ENCODE results near the gene DEK. TPM values are rescaled to one million over a fixed set of nuclear protein-coding genes. Genes with fewer than 3 reads are reported as not detected.
"Not testable (repeated sequence)": the region's sequence is repeated elsewhere in the genome, so short reads cannot be mapped to it uniquely, and the experiment has no call there.

The DEK gene
- polyA plus RNA-seq, 3 donors from 2014 or later: 44.0 to 98.5 (median 87.7) TPM

- Mint-ChIP-seq H3K4me1 (no peaks in the 10 kb centered on the region), H3K27me3 (ENCODE audit: low read depth in 3 of 3) (peaks cover 0 to 2% (median 1%) of the 10 kb centered on the region in 3 donors), H3K27ac (no peak overlapping the region), H3K36me3 (peaks cover 20 to 52% (median 33%) of the 10 kb centered on the region in 3 donors), H3K9me3 (no peaks in the 10 kb centered on the region), H3K4me3 (no peak overlapping the region)
- DNase-seq: no peak
Measured at GRCh38 chr6:18218233-18218632, 46.1 kb downstream of the DEK start.

- Mint-ChIP-seq H3K36me3 (peaks cover 31 to 56% (median 39%) of the 10 kb centered on the region in 3 donors), H3K4me1 (no peaks in the 10 kb centered on the region), H3K9me3 (no peaks in the 10 kb centered on the region), H3K27ac (no peak overlapping the region), H3K27me3 (ENCODE audit: low read depth in 3 of 3) (peaks cover 1 to 3% (median 2%) of the 10 kb centered on the region in 3 donors), H3K4me3 (no peak overlapping the region)
- no peak for DNase-seq
Measured at GRCh38 chr6:18216411-18216810, 47.9 kb downstream of the DEK start.

GRCh38 chr6:18215436-18215835 lies 48.9 kb downstream of the DEK start:
- Mint-ChIP-seq H3K27ac (peak overlapping the region in 2 of 6 donors; percentile 30 to 34), H3K36me3 (peaks cover 28 to 54% (median 44%) of the 10 kb centered on the region in 3 donors), H3K4me3 (no peak overlapping the region), H3K9me3 (no peaks in the 10 kb centered on the region), H3K4me1 (no peaks in the 10 kb centered on the region), H3K27me3 (ENCODE audit: low read depth in 3 of 3) (peaks cover 1 to 3% (median 2%) of the 10 kb centered on the region in 3 donors)
- no peak for DNase-seq

GRCh38 chr6:18214003-18214402 lies 50.3 kb downstream of the DEK start:
- Mint-ChIP-seq H3K27ac (peak overlapping the region in 5 of 6 donors; percentile 9 to 74 (median 50)), H3K9me3 (no peaks in the 10 kb centered on the region), H3K4me3 (no peak overlapping the region), H3K36me3 (peaks cover 28 to 60% (median 50%) of the 10 kb centered on the region in 3 donors), H3K4me1 (no peaks in the 10 kb centered on the region), H3K27me3 (ENCODE audit: low read depth in 3 of 3) (peaks cover 0 to 3% (median 1%) of the 10 kb centered on the region in 3 donors)
- DNase-seq: no peak

- H3K4me1 Mint-ChIP-seq: no peaks in the 10 kb centered on the region
- peaks cover 28 to 57% (median 50%) of the 10 kb centered on the region in 3 donors for H3K36me3 Mint-ChIP-seq
- DNase-seq: no peak
- peaks cover 0 to 3% (median 0%) of the 10 kb centered on the region in 3 donors for H3K27me3 Mint-ChIP-seq (ENCODE audit: low read depth in 3 of 3)
- H3K27ac Mint-ChIP-seq: peak overlapping the region in 1 of 6 donors; percentile 66
- H3K9me3 Mint-ChIP-seq: no peaks in the 10 kb centered on the region
- H3K4me3 Mint-ChIP-seq: no peak overlapping the region
Measured at GRCh38 chr6:18213439-18213838, 50.9 kb downstream of the DEK start.

- no peak for DNase-seq
- H3K36me3 Mint-ChIP-seq: peaks cover 31 to 62% (median 61%) of the 10 kb centered on the region in 3 donors
Measured at GRCh38 chr6:18212231-18212630, 52.1 kb downstream of the DEK start.

GRCh38 chr6:18211338-18211737 lies 53.0 kb downstream of the DEK start:
- H3K27ac Mint-ChIP-seq: no peak overlapping the region

More at GRCh38 chr6:18212231-18212630, 52.1 kb downstream of the DEK start:
- H3K27me3 Mint-ChIP-seq (ENCODE audit: low read depth in 3 of 3): peaks cover 0 to 3% (median 3%) of the 10 kb centered on the region in 3 donors
- peak overlapping the region in 1 of 6 donors; percentile 3 for H3K27ac Mint-ChIP-seq
- H3K4me1 Mint-ChIP-seq: no peaks in the 10 kb centered on the region
- H3K9me3 Mint-ChIP-seq: no peaks in the 10 kb centered on the region
- no peak overlapping the region for H3K4me3 Mint-ChIP-seq

GRCh38 chr6:18210707-18211106 lies 53.6 kb downstream of the DEK start:
- Mint-ChIP-seq H3K27me3 (ENCODE audit: low read depth in 3 of 3) (peaks cover 0 to 3% (median 3%) of the 10 kb centered on the region in 3 donors), H3K27ac (no peak overlapping the region), H3K9me3 (no peaks in the 10 kb centered on the region), H3K4me1 (no peaks in the 10 kb centered on the region), H3K4me3 (no peak overlapping the region), H3K36me3 (peaks cover 27 to 59% (median 51%) of the 10 kb centered on the region in 3 donors)
- DNase-seq: no peak

More at GRCh38 chr6:18211338-18211737, 53.0 kb downstream of the DEK start:
- H3K4me1 Mint-ChIP-seq: no peaks in the 10 kb centered on the region
- H3K4me3 Mint-ChIP-seq: no peak overlapping the region
- H3K27me3 Mint-ChIP-seq (ENCODE audit: low read depth in 3 of 3): peaks cover 0 to 3% (median 3%) of the 10 kb centered on the region in 3 donors
- no peak for DNase-seq
- H3K36me3 Mint-ChIP-seq: peaks cover 28 to 60% (median 54%) of the 10 kb centered on the region in 3 donors
- no peaks in the 10 kb centered on the region for H3K9me3 Mint-ChIP-seq

- Mint-ChIP-seq H3K27me3 (ENCODE audit: low read depth in 3 of 3) (peaks cover 0 to 3% (median 3%) of the 10 kb centered on the region in 3 donors), H3K36me3 (peaks cover 27 to 63% (median 54%) of the 10 kb centered on the region in 3 donors), H3K9me3 (no peaks in the 10 kb centered on the region), H3K4me1 (no peaks in the 10 kb centered on the region), H3K4me3 (no peak overlapping the region), H3K27ac (no peak overlapping the region)
- no peak for DNase-seq
Measured at GRCh38 chr6:18209539-18210197, 54.7 kb downstream of the DEK start.

- not testable (repeated sequence) for H3K27me3 Mint-ChIP-seq (ENCODE audit: low read depth in 3 of 3); H3K4me1 Mint-ChIP-seq; H3K9me3 Mint-ChIP-seq; DNase-seq; H3K27ac Mint-ChIP-seq; H3K4me3 Mint-ChIP-seq
- H3K36me3 Mint-ChIP-seq: peaks cover 21 to 58% (median 46%) of the 10 kb centered on the region in 3 donors
Measured at GRCh38 chr6:18208778-18209177, 55.6 kb downstream of the DEK start.

GRCh38 chr6:18207949-18208348 lies 56.4 kb downstream of the DEK start:
- DNase-seq: no peak
- Mint-ChIP-seq H3K9me3 (no peaks in the 10 kb centered on the region), H3K4me3 (no peak overlapping the region), H3K4me1 (no peaks in the 10 kb centered on the region), H3K27ac (no peak overlapping the region), H3K36me3 (peaks cover 20 to 53% (median 46%) of the 10 kb centered on the region in 3 donors), H3K27me3 (ENCODE audit: low read depth in 3 of 3) (peaks cover 0 to 3% (median 3%) of the 10 kb centered on the region in 3 donors)

- H3K9me3 Mint-ChIP-seq: no peaks in the 10 kb centered on the region
- peaks cover 20 to 53% (median 41%) of the 10 kb centered on the region in 3 donors for H3K36me3 Mint-ChIP-seq
- H3K27me3 Mint-ChIP-seq (ENCODE audit: low read depth in 3 of 3): peaks cover 0 to 3% (median 0%) of the 10 kb centered on the region in 3 donors
- no peak for DNase-seq
- H3K4me1 Mint-ChIP-seq: no peaks in the 10 kb centered on the region
- H3K27ac Mint-ChIP-seq: no peak overlapping the region
- H3K4me3 Mint-ChIP-seq: no peak overlapping the region
Measured at GRCh38 chr6:18207438-18207837, 56.9 kb downstream of the DEK start.

- Mint-ChIP-seq H3K27me3 (ENCODE audit: low read depth in 3 of 3) (peaks cover 0 to 3% (median 0%) of the 10 kb centered on the region in 3 donors), H3K36me3 (peaks cover 15 to 57% (median 39%) of the 10 kb centered on the region in 3 donors), H3K4me1 (no peaks in the 10 kb centered on the region), H3K9me3 (no peaks in the 10 kb centered on the region), H3K4me3 (no peak overlapping the region), H3K27ac (no peak overlapping the region)
- no peak for DNase-seq
Measured at GRCh38 chr6:18206591-18206990, 57.7 kb downstream of the DEK start.

- no peaks in the 10 kb centered on the region for H3K9me3 Mint-ChIP-seq
Measured at GRCh38 chr6:18204691-18205090, 59.6 kb downstream of the DEK start.

More at GRCh38 chr6:18204691-18205090, 59.6 kb downstream of the DEK start:
- Mint-ChIP-seq H3K36me3 (peaks cover 24 to 62% (median 41%) of the 10 kb centered on the region in 3 donors), H3K4me3 (no peak overlapping the region), H3K27me3 (ENCODE audit: low read depth in 3 of 3) (peaks cover 0 to 3% (median 0%) of the 10 kb centered on the region in 3 donors), H3K27ac (peak overlapping the region in 1 of 6 donors; percentile 42), H3K4me1 (no peaks in the 10 kb centered on the region)
- DNase-seq: no peak
